ENCODE data around the gene APLNR. TPM values are rescaled to one million over a fixed set of nuclear protein-coding genes. Genes with fewer than 3 reads are reported as not detected.

APLNR gene
- total and polyA plus RNA-seq, 4 experiments from 2014 or later: not detected

DNA sequence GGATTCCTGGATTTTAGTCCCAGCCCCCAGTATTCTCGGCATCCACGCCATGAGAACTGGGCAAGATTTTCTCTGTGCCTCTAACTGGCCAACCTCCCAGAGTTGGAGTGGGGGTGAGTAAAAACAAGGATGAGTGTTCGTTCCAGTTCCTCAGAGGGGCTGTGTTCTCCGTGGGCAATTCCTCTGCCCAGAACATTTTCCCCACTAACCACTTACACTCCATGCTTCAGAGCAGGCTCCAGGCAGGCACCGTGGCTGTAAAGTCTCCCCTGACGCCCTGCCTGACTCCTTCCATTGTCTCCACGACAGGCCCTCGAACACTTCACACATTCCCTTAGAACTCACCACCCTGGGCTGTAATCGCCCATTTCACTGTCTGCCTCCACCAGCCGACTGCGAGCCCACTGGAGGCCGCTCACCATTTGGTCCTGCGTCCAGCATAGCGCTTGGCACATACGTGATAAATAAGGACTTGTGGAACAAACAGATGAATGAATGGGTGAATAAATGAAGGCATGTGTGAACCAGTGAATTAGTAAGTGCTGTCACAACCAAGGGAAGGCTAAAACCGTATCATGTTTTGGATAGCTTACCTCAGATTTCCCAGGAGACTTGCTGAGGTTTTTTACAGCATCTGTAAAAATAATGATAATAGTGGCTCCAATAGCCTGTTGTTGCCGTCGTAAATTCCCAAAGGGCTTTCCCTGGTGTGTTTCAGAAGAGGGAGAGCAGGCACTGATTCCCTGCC is 6.1 kb downstream of the APLNR start:
- Histone ChIP-seq H3K27ac (ENCODE audit: low read depth, low read length) (no peak overlapping the region), H3K4me1 (ENCODE audit: insufficient read depth, low read length) (no peaks in the 10 kb centered on the region), H3K4me3 (ENCODE audit: low read length in 2 of 2) (no peak overlapping the region), H3K27me3 (ENCODE audit: insufficient read depth, low read length) (peaks cover 17% of the 10 kb centered on the region), H3K9me3 (ENCODE audit: control insufficient read depth in 1 of 2, low read length in 2 of 2) (no peaks in the 10 kb centered on the region), H3K36me3 (ENCODE audit: insufficient read depth, low read length) (no peaks in the 10 kb centered on the region)
- DNase-seq: no peak
- peaks cover 31 to 48% of the 10 kb centered on the region in 2 donors for H3K27me3 Mint-ChIP-seq
- no peak overlapping the region for H3K27ac Mint-ChIP-seq
- ChIA-PET POLR2A (ENCODE audit: partially characterized antibody) (no interaction called here), CTCF (ENCODE audit: partially characterized antibody) (no interaction called here)
- H3K4me1 Mint-ChIP-seq: peaks cover 4 to 10% (median 5%) of the 10 kb centered on the region in 4 donors
- no peak overlapping the region for H3K4me3 Mint-ChIP-seq
- peaks cover 0 to 2% (median 0%) of the 10 kb centered on the region in 8 donors for H3K9me3 Mint-ChIP-seq
- intact Hi-C loops (cut with micrococcal nuclease): no loop called here
- H3K36me3 Mint-ChIP-seq: no peaks in the 10 kb centered on the region

DNA sequence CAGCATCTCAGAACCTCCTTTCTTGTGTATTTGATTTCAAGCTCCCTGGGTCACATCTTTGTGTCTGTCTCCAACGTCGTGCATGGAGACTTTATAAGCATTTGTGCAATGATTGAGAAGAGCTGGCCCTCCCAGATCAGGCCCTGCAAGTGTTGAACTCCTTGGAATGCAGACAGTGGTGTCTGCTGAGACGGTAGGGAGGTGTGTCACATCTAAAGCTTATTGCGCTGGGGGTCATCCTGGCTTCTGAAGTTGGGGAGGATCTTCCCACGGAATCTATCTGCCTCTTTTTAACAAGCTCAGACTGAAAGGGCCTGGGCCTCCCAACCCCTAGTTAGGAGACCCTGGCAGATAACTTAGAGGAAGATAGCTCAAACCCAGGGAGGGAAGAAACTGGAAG is 6.7 kb downstream of the APLNR start:
- CTCF ChIA-PET (ENCODE audit: partially characterized antibody): interaction anchor here (0.7 kb wide), 1 partner anchor 19 kb away, joined by 3 read pairs; no protein-coding TSS in a partner anchor

DNA sequence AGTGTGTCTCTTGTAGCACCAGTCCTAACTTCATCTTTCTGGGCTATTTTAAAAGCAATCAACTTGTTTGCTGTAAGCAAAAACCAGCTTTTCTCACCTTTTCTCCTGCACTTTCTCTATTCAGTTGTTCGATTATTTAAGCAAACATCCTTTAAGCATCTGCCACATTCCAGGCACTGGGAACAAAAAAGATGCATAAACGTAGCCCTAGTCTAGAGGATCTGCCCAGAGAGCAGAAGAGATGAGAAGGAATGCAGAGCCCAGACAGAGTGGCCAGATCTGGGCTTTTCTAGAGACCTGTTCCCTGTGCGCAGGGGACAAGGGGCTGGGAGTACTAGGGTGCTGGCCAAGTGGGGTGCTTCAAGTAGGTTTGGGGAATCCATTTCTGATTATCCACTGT is 8.4 kb downstream of the APLNR start:
- Histone ChIP-seq H3K36me3 (ENCODE audit: insufficient read depth, low read length) (no peaks in the 10 kb centered on the region), H3K27me3 (ENCODE audit: insufficient read depth, low read length) (peaks cover 12% of the 10 kb centered on the region), H3K4me1 (ENCODE audit: insufficient read depth, low read length) (no peaks in the 10 kb centered on the region), H3K4me3 (ENCODE audit: low read length in 2 of 2) (no peak overlapping the region), H3K27ac (ENCODE audit: low read depth, low read length) (no peak overlapping the region), H3K9me3 (ENCODE audit: control insufficient read depth in 1 of 2, low read length in 2 of 2) (no peaks in the 10 kb centered on the region)
- peaks cover 4 to 10% (median 5%) of the 10 kb centered on the region in 4 donors for H3K4me1 Mint-ChIP-seq
- H3K27me3 Mint-ChIP-seq: peaks cover 21 to 33% of the 10 kb centered on the region in 2 donors
- POLR2A ChIA-PET (ENCODE audit: partially characterized antibody): no interaction called here
- intact Hi-C loops (cut with micrococcal nuclease): no loop called here
- no peak for DNase-seq
- CTCF ChIA-PET (ENCODE audit: partially characterized antibody): no interaction called here
- no peaks in the 10 kb centered on the region for H3K36me3 Mint-ChIP-seq
- no peak overlapping the region for H3K27ac Mint-ChIP-seq
- H3K4me3 Mint-ChIP-seq: no peak overlapping the region
- H3K9me3 Mint-ChIP-seq: peaks cover 0 to 3% (median 0%) of the 10 kb centered on the region in 8 donors

More for the DNA sequence above, 6.7 kb downstream of the APLNR start:
- no peak overlapping the region for H3K27ac Mint-ChIP-seq
- Histone ChIP-seq H3K4me1 (ENCODE audit: insufficient read depth, low read length) (no peaks in the 10 kb centered on the region), H3K27ac (ENCODE audit: low read depth, low read length) (no peak overlapping the region), H3K27me3 (ENCODE audit: insufficient read depth, low read length) (peaks cover 17% of the 10 kb centered on the region), H3K36me3 (ENCODE audit: insufficient read depth, low read length) (no peaks in the 10 kb centered on the region), H3K4me3 (ENCODE audit: low read length in 2 of 2) (no peak overlapping the region), H3K9me3 (ENCODE audit: control insufficient read depth in 1 of 2, low read length in 2 of 2) (no peaks in the 10 kb centered on the region)
- intact Hi-C loops (cut with micrococcal nuclease): no loop called here
- DNase-seq: no peak
- H3K27me3 Mint-ChIP-seq: peaks cover 27 to 45% of the 10 kb centered on the region in 2 donors
- H3K36me3 Mint-ChIP-seq: no peaks in the 10 kb centered on the region
- H3K4me3 Mint-ChIP-seq: no peak overlapping the region
- H3K9me3 Mint-ChIP-seq: peaks cover 0 to 5% (median 0%) of the 10 kb centered on the region in 8 donors
- POLR2A ChIA-PET (ENCODE audit: partially characterized antibody): no interaction called here
- H3K4me1 Mint-ChIP-seq: peaks cover 4 to 10% (median 5%) of the 10 kb centered on the region in 4 donors

DNA sequence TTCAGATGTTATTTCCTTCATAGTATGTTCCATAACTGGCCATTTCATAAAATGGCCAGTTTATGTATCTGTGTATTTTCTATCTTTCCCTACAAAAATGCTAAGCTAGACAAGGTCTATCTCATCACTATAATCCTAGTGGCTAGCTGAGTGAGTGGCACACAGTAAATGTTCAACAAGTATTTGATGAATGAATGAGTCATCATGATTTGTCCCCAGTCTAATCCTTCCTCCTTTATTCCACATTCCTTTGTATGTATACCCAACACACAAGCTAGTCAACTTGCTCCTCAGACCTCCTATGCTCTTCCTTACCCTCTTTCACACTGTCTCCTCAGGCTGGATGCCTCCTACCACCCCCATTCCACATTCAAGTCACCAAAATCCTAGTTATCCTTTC is 12.5 kb downstream of the APLNR start:
- intact Hi-C loops (cut with micrococcal nuclease): no loop called here
- no peak overlapping the region for H3K27ac ChIP-seq (ENCODE audit: low read depth, low read length)
- no peaks in the 10 kb centered on the region for H3K4me1 Mint-ChIP-seq
- H3K27me3 Mint-ChIP-seq: peaks cover 2 to 3% of the 10 kb centered on the region in 2 donors
- no peak overlapping the region for H3K27ac Mint-ChIP-seq
- H3K9me3 Mint-ChIP-seq: peaks cover 0 to 3% (median 0%) of the 10 kb centered on the region in 8 donors
- POLR2A ChIA-PET (ENCODE audit: partially characterized antibody): no interaction called here
- H3K4me1 ChIP-seq (ENCODE audit: insufficient read depth, low read length): no peaks in the 10 kb centered on the region
- no peak overlapping the region for H3K4me3 ChIP-seq (ENCODE audit: low read length in 2 of 2)
- no peak overlapping the region for H3K4me3 Mint-ChIP-seq
- no peaks in the 10 kb centered on the region for H3K36me3 Mint-ChIP-seq
- CTCF ChIA-PET (ENCODE audit: partially characterized antibody): interaction anchor here (1.5 kb wide), 1 partner anchor 14 kb away, joined by 4 read pairs; no protein-coding TSS in a partner anchor
- H3K9me3 ChIP-seq (ENCODE audit: control insufficient read depth in 1 of 2, low read length in 2 of 2): no peaks in the 10 kb centered on the region
- no peak for DNase-seq
- no peaks in the 10 kb centered on the region for H3K36me3 ChIP-seq (ENCODE audit: insufficient read depth, low read length)
- no peaks in the 10 kb centered on the region for H3K27me3 ChIP-seq (ENCODE audit: insufficient read depth, low read length)

DNA sequence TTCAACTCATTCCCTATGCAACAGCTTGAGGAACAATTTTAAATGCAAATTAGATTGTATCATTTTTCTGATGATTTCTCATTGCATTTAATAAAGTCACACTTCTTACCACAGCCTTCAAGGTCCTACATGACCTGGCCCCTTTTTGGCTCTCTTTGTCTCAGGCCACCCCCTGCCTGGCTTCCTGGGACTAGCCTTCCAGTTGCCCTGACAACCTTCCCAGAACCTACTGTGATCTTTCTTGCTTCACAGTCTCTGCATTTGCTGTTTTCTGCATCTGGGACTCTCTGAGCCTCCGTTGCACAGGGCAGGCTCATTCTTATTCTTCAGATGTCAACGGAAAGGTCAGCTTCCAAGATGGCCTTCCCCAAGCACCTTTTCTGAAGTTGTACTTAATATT is 12.9 kb downstream of the APLNR start:
- Histone ChIP-seq H3K27me3 (ENCODE audit: insufficient read depth, low read length) (no peaks in the 10 kb centered on the region), H3K4me3 (ENCODE audit: low read length in 2 of 2) (no peak overlapping the region)
- CTCF ChIA-PET (ENCODE audit: partially characterized antibody): interaction anchor here (1.5 kb wide), 1 partner anchor 13 kb away, joined by 4 read pairs; no protein-coding TSS in a partner anchor

DNA sequence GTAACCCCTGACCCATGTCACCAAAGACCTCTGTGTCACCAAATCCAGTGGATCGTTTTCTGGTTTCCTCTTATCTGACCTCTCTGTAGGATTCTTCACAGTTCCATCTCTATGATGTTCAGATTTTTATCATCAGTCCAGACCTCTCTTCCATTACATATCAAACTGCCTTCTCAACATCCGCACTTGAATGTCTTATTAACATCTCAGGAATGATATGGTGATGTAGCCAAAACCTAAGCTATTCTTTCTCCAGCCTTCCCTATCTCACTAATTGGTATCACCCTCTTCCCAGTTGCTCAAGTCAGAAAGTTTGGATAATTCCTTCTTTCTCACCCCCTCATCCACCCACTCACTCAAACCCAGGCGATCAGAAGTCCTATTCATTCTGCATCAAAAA is 13.4 kb downstream of the APLNR start:
- Histone ChIP-seq H3K4me3 (ENCODE audit: low read length in 2 of 2) (no peak overlapping the region), H3K27me3 (ENCODE audit: insufficient read depth, low read length) (no peaks in the 10 kb centered on the region), H3K36me3 (ENCODE audit: insufficient read depth, low read length) (no peaks in the 10 kb centered on the region), H3K9me3 (ENCODE audit: control insufficient read depth in 1 of 2, low read length in 2 of 2) (no peaks in the 10 kb centered on the region), H3K27ac (ENCODE audit: low read depth, low read length) (no peak overlapping the region), H3K4me1 (ENCODE audit: insufficient read depth, low read length) (no peaks in the 10 kb centered on the region)
- H3K36me3 Mint-ChIP-seq: no peaks in the 10 kb centered on the region
- CTCF ChIA-PET (ENCODE audit: partially characterized antibody): no interaction called here
- H3K27ac Mint-ChIP-seq: no peak overlapping the region
- DNase-seq: no peak
- peaks cover 0 to 3% (median 0%) of the 10 kb centered on the region in 8 donors for H3K9me3 Mint-ChIP-seq
- intact Hi-C loops (cut with micrococcal nuclease): no loop called here
- no peak overlapping the region for H3K4me3 Mint-ChIP-seq
- POLR2A ChIA-PET (ENCODE audit: partially characterized antibody): no interaction called here
- H3K27me3 Mint-ChIP-seq: peaks cover 0 to 2% of the 10 kb centered on the region in 2 donors
- H3K4me1 Mint-ChIP-seq: no peaks in the 10 kb centered on the region

More for the DNA sequence above, 12.9 kb downstream of the APLNR start:
- H3K27ac ChIP-seq (ENCODE audit: low read depth, low read length): no peak overlapping the region
- Mint-ChIP-seq H3K4me3 (no peak overlapping the region), H3K27ac (no peak overlapping the region), H3K9me3 (peaks cover 0 to 3% (median 0%) of the 10 kb centered on the region in 8 donors), H3K27me3 (peaks cover under 1 to 2% of the 10 kb centered on the region in 2 donors), H3K4me1 (no peaks in the 10 kb centered on the region), H3K36me3 (no peaks in the 10 kb centered on the region)
- H3K9me3 ChIP-seq (ENCODE audit: control insufficient read depth in 1 of 2, low read length in 2 of 2): no peaks in the 10 kb centered on the region
- DNase-seq: no peak
- intact Hi-C loops (cut with micrococcal nuclease): no loop called here
- POLR2A ChIA-PET (ENCODE audit: partially characterized antibody): no interaction called here
- H3K36me3 ChIP-seq (ENCODE audit: insufficient read depth, low read length): no peaks in the 10 kb centered on the region
- no peaks in the 10 kb centered on the region for H3K4me1 ChIP-seq (ENCODE audit: insufficient read depth, low read length)

DNA sequence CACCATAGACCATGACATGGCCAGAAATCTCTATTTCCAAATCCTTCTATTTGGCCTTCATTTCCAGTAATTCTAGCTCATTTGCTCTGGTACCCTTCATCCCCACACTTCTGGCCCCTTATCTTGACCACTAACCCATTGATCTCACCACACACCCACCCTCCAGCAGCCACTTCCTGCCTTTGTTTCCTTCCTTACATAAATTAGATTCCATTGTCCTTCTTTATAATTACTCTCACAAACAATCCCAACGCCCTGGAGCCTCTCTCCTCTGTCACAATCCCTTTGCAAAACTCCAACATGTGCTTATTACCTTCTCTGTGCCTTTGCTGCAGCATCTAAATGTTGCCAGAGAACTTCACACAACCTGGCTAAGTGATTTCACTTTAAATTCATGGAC is 14.8 kb downstream of the APLNR start:
- ChIA-PET CTCF (ENCODE audit: partially characterized antibody) (no interaction called here), POLR2A (ENCODE audit: partially characterized antibody) (no interaction called here)
- H3K9me3 ChIP-seq (ENCODE audit: control insufficient read depth in 1 of 2, low read length in 2 of 2): no peaks in the 10 kb centered on the region
- Mint-ChIP-seq H3K4me3 (no peak overlapping the region), H3K27ac (no peak overlapping the region), H3K27me3 (peaks cover 2 to 4% of the 10 kb centered on the region in 2 donors), H3K4me1 (no peaks in the 10 kb centered on the region), H3K9me3 (peaks cover 0 to 3% (median 0%) of the 10 kb centered on the region in 8 donors), H3K36me3 (no peaks in the 10 kb centered on the region)
- H3K4me3 ChIP-seq (ENCODE audit: low read length in 2 of 2): no peak overlapping the region
- H3K4me1 ChIP-seq (ENCODE audit: insufficient read depth, low read length): no peaks in the 10 kb centered on the region
- DNase-seq: no peak
- H3K36me3 ChIP-seq (ENCODE audit: insufficient read depth, low read length): no peaks in the 10 kb centered on the region
- no peaks in the 10 kb centered on the region for H3K27me3 ChIP-seq (ENCODE audit: insufficient read depth, low read length)
- intact Hi-C loops (cut with micrococcal nuclease): no loop called here
- H3K27ac ChIP-seq (ENCODE audit: low read depth, low read length): no peak overlapping the region

Data from CD4-positive, alpha-beta memory T cell (primary cell).